ENCODE results near the gene CELA3A. TPM values are rescaled to one million over a fixed set of nuclear protein-coding genes. Genes with fewer than 3 reads are reported as not detected.
"Not testable (repeated sequence)": the region's sequence is repeated elsewhere in the genome, so short reads cannot be mapped to it uniquely, and the experiment has no call there.

The CELA3A gene
- total RNA-seq, 3 donors from 2014 or later (not counting 1 experiment from before 2014, with no cell fraction given), result not detected

DNA sequence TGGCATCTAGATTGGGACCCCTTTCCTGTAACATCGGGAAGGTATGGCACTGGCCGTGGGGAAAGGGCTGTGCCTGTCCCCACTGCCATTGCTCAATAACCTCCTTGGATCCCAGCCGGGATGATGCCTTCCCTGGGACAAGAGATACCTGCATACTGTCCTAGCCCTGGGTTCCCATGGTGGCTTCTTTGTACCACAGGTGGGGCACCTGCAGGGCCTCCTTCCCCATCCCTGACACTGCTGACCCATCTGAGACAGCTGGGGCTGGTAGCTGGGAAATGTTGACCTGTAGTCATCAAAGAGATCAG is 4.8 kb upstream of the CELA3A start:
- H3K27ac ChIP-seq (ENCODE audit: low read length); H3K27me3 Mint-ChIP-seq (ENCODE audit: low read depth in 2 of 2): not testable (repeated sequence)

GRCh38 chr1:21997891-21998623 is 3.4 kb upstream of the CELA3A start:
- H3K27me3 Mint-ChIP-seq (ENCODE audit: low read depth in 2 of 2); intact Hi-C loops (cut with micrococcal nuclease); H3K4me1 ChIP-seq (ENCODE audit: control insufficient read depth, insufficient read depth, low read length); H3K4me3 ChIP-seq (ENCODE audit: low read length); DNase-seq; H3K27ac ChIP-seq (ENCODE audit: low read length); H3K9me3 ChIP-seq (ENCODE audit: control insufficient read depth, insufficient read depth, low read length); H3K36me3 ChIP-seq (ENCODE audit: control insufficient read depth, insufficient read depth, low read length); H3K4me3 Mint-ChIP-seq; H3K4me1 Mint-ChIP-seq; ATAC-seq; H3K27me3 ChIP-seq (ENCODE audit: control insufficient read depth, insufficient read depth, low read length); H3K36me3 Mint-ChIP-seq; H3K9me3 Mint-ChIP-seq; H3K27ac Mint-ChIP-seq: not testable (repeated sequence)
- WGBS (ENCODE audit: insufficient coverage), result 89% methylated on average over 6 of the region's 9 CpGs

More for the DNA sequence above, 4.8 kb upstream of the CELA3A start:
- intact Hi-C loops (cut with micrococcal nuclease); H3K36me3 ChIP-seq (ENCODE audit: control insufficient read depth, insufficient read depth, low read length); H3K27me3 ChIP-seq (ENCODE audit: control insufficient read depth, insufficient read depth, low read length); H3K9me3 Mint-ChIP-seq; H3K36me3 Mint-ChIP-seq; ATAC-seq; H3K4me3 ChIP-seq (ENCODE audit: low read length); H3K4me1 ChIP-seq (ENCODE audit: control insufficient read depth, insufficient read depth, low read length); H3K4me1 Mint-ChIP-seq; H3K27ac Mint-ChIP-seq; H3K9me3 ChIP-seq (ENCODE audit: control insufficient read depth, insufficient read depth, low read length); DNase-seq; H3K4me3 Mint-ChIP-seq: not testable (repeated sequence)
- WGBS (ENCODE audit: insufficient coverage), result 80% methylated on average over 1 of the region's 3 CpGs

- H3K27ac ChIP-seq (ENCODE audit: low read length); H3K4me3 ChIP-seq (ENCODE audit: low read length); ATAC-seq; H3K9me3 Mint-ChIP-seq; H3K4me1 ChIP-seq (ENCODE audit: control insufficient read depth, insufficient read depth, low read length); H3K27me3 Mint-ChIP-seq (ENCODE audit: low read depth in 2 of 2); H3K27me3 ChIP-seq (ENCODE audit: control insufficient read depth, insufficient read depth, low read length); intact Hi-C loops (cut with micrococcal nuclease); DNase-seq; H3K4me3 Mint-ChIP-seq; H3K27ac Mint-ChIP-seq; H3K4me1 Mint-ChIP-seq; H3K36me3 Mint-ChIP-seq; H3K9me3 ChIP-seq (ENCODE audit: control insufficient read depth, insufficient read depth, low read length); H3K36me3 ChIP-seq (ENCODE audit: control insufficient read depth, insufficient read depth, low read length): not testable (repeated sequence)
- WGBS (ENCODE audit: insufficient coverage), result 95% methylated on average over 5 of the region's 15 CpGs
Measured at GRCh38 chr1:21998624-21999294, 2.7 kb upstream of the CELA3A start.

DNA sequence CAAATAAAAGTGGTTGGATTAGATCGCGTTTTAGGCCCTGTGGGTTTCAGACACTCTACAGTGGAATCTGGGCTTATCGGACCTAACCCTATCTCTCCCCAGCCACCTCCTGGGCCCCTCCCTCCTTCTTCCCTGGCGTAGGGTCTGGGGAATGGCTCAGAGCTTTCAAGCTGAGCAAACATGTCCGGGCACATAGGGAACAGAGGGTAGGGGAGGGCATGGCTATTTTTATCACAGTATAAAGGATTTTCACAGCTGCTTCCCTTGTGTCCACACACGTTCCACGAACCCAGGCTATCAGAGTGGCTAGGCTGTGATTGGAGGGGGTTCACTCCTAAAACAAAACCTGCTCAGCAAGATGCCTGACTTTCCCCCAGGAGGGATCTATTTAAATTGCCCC is 1.8 kb upstream of the CELA3A start:
- DNase-seq; H3K4me1 ChIP-seq (ENCODE audit: control insufficient read depth, insufficient read depth, low read length); H3K9me3 Mint-ChIP-seq; H3K27me3 Mint-ChIP-seq (ENCODE audit: low read depth in 2 of 2); H3K36me3 ChIP-seq (ENCODE audit: control insufficient read depth, insufficient read depth, low read length); H3K9me3 ChIP-seq (ENCODE audit: control insufficient read depth, insufficient read depth, low read length); H3K36me3 Mint-ChIP-seq; H3K27ac ChIP-seq (ENCODE audit: low read length); H3K4me3 Mint-ChIP-seq; ATAC-seq; intact Hi-C loops (cut with micrococcal nuclease); H3K4me3 ChIP-seq (ENCODE audit: low read length); H3K4me1 Mint-ChIP-seq; H3K27ac Mint-ChIP-seq; H3K27me3 ChIP-seq (ENCODE audit: control insufficient read depth, insufficient read depth, low read length): not testable (repeated sequence)
- WGBS (ENCODE audit: insufficient coverage), result 93% methylated on average over 2 of the region's 7 CpGs

GRCh38 chr1:22002461-22002860 is 1.0 kb downstream of the CELA3A start:
- H3K9me3 Mint-ChIP-seq; ATAC-seq; H3K4me1 ChIP-seq (ENCODE audit: control insufficient read depth, insufficient read depth, low read length); H3K36me3 ChIP-seq (ENCODE audit: control insufficient read depth, insufficient read depth, low read length); H3K36me3 Mint-ChIP-seq; H3K4me3 ChIP-seq (ENCODE audit: low read length); H3K27ac Mint-ChIP-seq; H3K4me1 Mint-ChIP-seq; H3K27me3 ChIP-seq (ENCODE audit: control insufficient read depth, insufficient read depth, low read length); intact Hi-C loops (cut with micrococcal nuclease); DNase-seq; H3K27ac ChIP-seq (ENCODE audit: low read length); H3K4me3 Mint-ChIP-seq; H3K9me3 ChIP-seq (ENCODE audit: control insufficient read depth, insufficient read depth, low read length); H3K27me3 Mint-ChIP-seq (ENCODE audit: low read depth in 2 of 2): not testable (repeated sequence)
- 22% methylated on average over 1 of the region's 5 CpGs for WGBS (ENCODE audit: insufficient coverage)

DNA sequence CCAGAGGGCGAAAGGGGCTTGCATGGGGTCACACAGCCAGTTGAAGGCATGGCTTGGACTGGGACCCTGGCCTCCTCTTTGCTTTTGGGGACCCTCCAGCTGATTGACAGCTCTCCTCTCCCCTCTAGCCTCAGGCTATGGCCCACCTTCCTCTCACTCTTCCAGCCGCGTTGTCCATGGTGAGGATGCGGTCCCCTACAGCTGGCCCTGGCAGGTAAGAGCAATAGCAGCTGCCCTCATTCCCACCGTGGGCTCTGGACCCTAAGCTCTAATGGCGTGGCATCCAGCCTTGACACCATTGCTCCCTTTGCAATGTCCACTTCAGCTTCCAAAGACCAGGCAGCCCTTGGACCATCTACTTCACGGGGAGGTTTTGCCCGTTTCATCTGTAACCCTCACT is 1.4 kb downstream of the CELA3A start:
- H3K9me3 Mint-ChIP-seq; ATAC-seq; H3K27me3 ChIP-seq (ENCODE audit: control insufficient read depth, insufficient read depth, low read length); H3K4me3 Mint-ChIP-seq; H3K27ac Mint-ChIP-seq; H3K9me3 ChIP-seq (ENCODE audit: control insufficient read depth, insufficient read depth, low read length); H3K36me3 Mint-ChIP-seq; intact Hi-C loops (cut with micrococcal nuclease); DNase-seq; H3K27me3 Mint-ChIP-seq (ENCODE audit: low read depth in 2 of 2); H3K4me3 ChIP-seq (ENCODE audit: low read length); H3K4me1 Mint-ChIP-seq; H3K36me3 ChIP-seq (ENCODE audit: control insufficient read depth, insufficient read depth, low read length); H3K4me1 ChIP-seq (ENCODE audit: control insufficient read depth, insufficient read depth, low read length); H3K27ac ChIP-seq (ENCODE audit: low read length): not testable (repeated sequence)
- 81% methylated on average over 8 of the region's 8 CpGs for WGBS (ENCODE audit: insufficient coverage)

DNA sequence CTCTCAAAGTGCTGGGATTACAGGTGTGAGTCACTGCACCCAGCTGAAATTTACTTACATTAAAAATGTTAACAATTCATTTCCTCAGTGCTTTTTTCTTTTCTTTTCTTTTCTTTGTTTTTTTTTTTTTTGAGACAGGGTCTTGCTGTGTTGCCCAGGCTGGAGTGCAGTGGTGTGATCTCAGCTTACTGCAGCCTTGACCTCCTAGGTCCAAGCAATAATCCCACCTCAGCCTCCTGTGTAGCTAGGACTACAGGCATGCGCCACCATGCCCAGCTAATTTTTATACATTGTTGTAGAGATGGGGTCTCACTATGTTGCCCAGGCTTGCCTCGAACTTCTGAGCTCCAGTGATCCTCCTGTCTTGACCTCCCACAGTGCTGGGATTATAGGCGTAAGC is 2.5 kb downstream of the CELA3A start:
- intact Hi-C loops (cut with micrococcal nuclease); H3K27me3 ChIP-seq (ENCODE audit: control insufficient read depth, insufficient read depth, low read length); H3K4me1 Mint-ChIP-seq; H3K27ac ChIP-seq (ENCODE audit: low read length); H3K9me3 ChIP-seq (ENCODE audit: control insufficient read depth, insufficient read depth, low read length); ATAC-seq; H3K27ac Mint-ChIP-seq; H3K36me3 ChIP-seq (ENCODE audit: control insufficient read depth, insufficient read depth, low read length); DNase-seq; H3K4me3 ChIP-seq (ENCODE audit: low read length); H3K27me3 Mint-ChIP-seq (ENCODE audit: low read depth in 2 of 2); H3K4me1 ChIP-seq (ENCODE audit: control insufficient read depth, insufficient read depth, low read length); H3K4me3 Mint-ChIP-seq; H3K36me3 Mint-ChIP-seq; H3K9me3 Mint-ChIP-seq: not testable (repeated sequence)
- no CpG with 5 or more reads among the region's 3 CpGs for WGBS (ENCODE audit: insufficient coverage)

Measured in natural killer cell (primary cell).